HepG2 (cell line): ENCODE results near the gene SLC29A3. TPM values are rescaled to one million over a fixed set of nuclear protein-coding genes. Genes with fewer than 3 reads are reported as not detected.

Experiments
- CREM ChIP-seq, 2 experiments: sonication (generic) in 1 of 2; formaldehyde crosslinking in 1 of 2; IDR thresholded peaks; 2 replicates each; pipeline versions ENCODE4 v1.4.0 to v1.6.1; 2016 to 2020; ENCODE audit warnings: antibody characterized with exemption in 1 of 2, mild to moderate bottlenecking in 1 of 2, missing genetic modification reagents in 1 of 2
- HDAC2 ChIP-seq: sonication (generic); formaldehyde crosslinking; IDR thresholded peaks from 2 replicates; pipeline ENCODE4 v1.4.0; 2020; ENCODE audit warnings: missing genetic modification reagents
- HNF4A ChIP-seq: sonication (generic); formaldehyde crosslinking; IDR thresholded peaks from 2 replicates; pipeline ENCODE4 v1.4.0; 2020; ENCODE audit warnings: missing genetic modification reagents
- KAT2B ChIP-seq: fragments of 150-350 bp; IDR thresholded peaks from 2 replicates; pipeline ENCODE4 v1.6.1; 2014; ENCODE audit warnings: low read depth, low read length, borderline replicate concordance
- KDM1A ChIP-seq: IDR thresholded peaks from 2 replicates; pipeline ENCODE4 v1.6.1; 2016; ENCODE audit warnings: missing compliant biosample characterization
- MATR3 ChIP-seq: sonication (generic); formaldehyde crosslinking; IDR thresholded peaks from 2 replicates; pipeline ENCODE4 v1.4.0; 2020; ENCODE audit warnings: missing genetic modification reagents
- MTA1 ChIP-seq: sonication (generic); formaldehyde crosslinking; IDR thresholded peaks from 2 replicates; pipeline ENCODE4 v1.4.0; 2020; ENCODE audit warnings: missing genetic modification reagents, mild to moderate bottlenecking, borderline replicate concordance
- SNAPC2 ChIP-seq: sonication (generic); formaldehyde crosslinking; IDR thresholded peaks from 2 replicates; pipeline ENCODE4 v1.8.1; 2022; ENCODE audit warnings: mild to moderate bottlenecking, missing genetic modification reagents
- TARDBP ChIP-seq: sonication (generic); formaldehyde crosslinking; IDR thresholded peaks from 2 replicates; pipeline ENCODE4 v1.8.0; 2022; ENCODE audit warnings: mild to moderate bottlenecking, missing genetic modification reagents
- YEATS4 ChIP-seq: sonication (generic); formaldehyde crosslinking; IDR thresholded peaks from 2 replicates; pipeline ENCODE4 v1.4.0; 2020; ENCODE audit warnings: missing genetic modification reagents, borderline replicate concordance
- ZNF232 ChIP-seq: sonication (generic); formaldehyde crosslinking; IDR thresholded peaks from 2 replicates; pipeline ENCODE4 v1.4.0; 2020; ENCODE audit warnings: missing genetic modification reagents, borderline replicate concordance
- polyA plus RNA-seq, 8 experiments: library from polyadenylated mRNA; depleted of rRNA in 3 of 8; stranded (reverse) in 7 of 8; unstranded in 1 of 8; fragments of >200 nt; fragmentation: Illumina TruSeq in 4 of 8; extraction: Trizol in 4 of 8; gene quantifications; 2 replicates each; pipeline versions ENCODE4 v1.2.1 to v1.2.3, GENCODE V29; 2011 to 2016; ENCODE audit warnings: low read depth in 4 of 8, missing spikeins in 1 of 8, mixed read lengths in 1 of 8; ENCODE audit not compliant: insufficient read depth in 1 of 8
- total RNA-seq, 5 experiments: library from RNA; depleted of rRNA; stranded (reverse); fragments of >200 nt; fragmentation: Illumina TruSeq; extraction: Trizol; gene quantifications; 2 replicates each; pipeline ENCODE4 v1.2.3, GENCODE V29; 2016; ENCODE audit warnings: low read depth in 1 of 5
- TF ChIP-seq, protein P1 (sequence below): sonication (generic); formaldehyde crosslinking; IDR thresholded peaks from 2 replicates; pipeline ENCODE4 v1.4.0; 2020; ENCODE audit warnings: mild to moderate bottlenecking, missing genetic modification reagents, borderline replicate concordance
- TF ChIP-seq, protein P2 (sequence below): sonication (generic); formaldehyde crosslinking; IDR thresholded peaks from 2 replicates; pipeline ENCODE4 v1.4.0; 2020; ENCODE audit warnings: missing genetic modification reagents
- TF ChIP-seq, protein P3 (sequence below): sonication (generic); formaldehyde crosslinking; IDR thresholded peaks from 2 replicates; pipeline ENCODE4 v1.5.0; 2020; ENCODE audit warnings: mild to moderate bottlenecking, missing genetic modification reagents, borderline replicate concordance
- TF ChIP-seq, protein P4 (sequence below): sonication (generic); formaldehyde crosslinking; IDR thresholded peaks from 2 replicates; pipeline ENCODE4 v1.5.0; 2020; ENCODE audit warnings: missing genetic modification reagents, mild to moderate bottlenecking, borderline replicate concordance
- TF ChIP-seq, protein P5 (sequence below): sonication (generic); formaldehyde crosslinking; IDR thresholded peaks from 2 replicates; pipeline ENCODE4 v1.8.1; 2022; ENCODE audit warnings: mild to moderate bottlenecking, missing genetic modification reagents

Gene SLC29A3
- total and polyA plus RNA-seq, 2 of the 13 experiments (the other 11 are each of a cell fraction or from before 2014, with no cell fraction given), result 8.6 to 11.8 TPM

DNA sequence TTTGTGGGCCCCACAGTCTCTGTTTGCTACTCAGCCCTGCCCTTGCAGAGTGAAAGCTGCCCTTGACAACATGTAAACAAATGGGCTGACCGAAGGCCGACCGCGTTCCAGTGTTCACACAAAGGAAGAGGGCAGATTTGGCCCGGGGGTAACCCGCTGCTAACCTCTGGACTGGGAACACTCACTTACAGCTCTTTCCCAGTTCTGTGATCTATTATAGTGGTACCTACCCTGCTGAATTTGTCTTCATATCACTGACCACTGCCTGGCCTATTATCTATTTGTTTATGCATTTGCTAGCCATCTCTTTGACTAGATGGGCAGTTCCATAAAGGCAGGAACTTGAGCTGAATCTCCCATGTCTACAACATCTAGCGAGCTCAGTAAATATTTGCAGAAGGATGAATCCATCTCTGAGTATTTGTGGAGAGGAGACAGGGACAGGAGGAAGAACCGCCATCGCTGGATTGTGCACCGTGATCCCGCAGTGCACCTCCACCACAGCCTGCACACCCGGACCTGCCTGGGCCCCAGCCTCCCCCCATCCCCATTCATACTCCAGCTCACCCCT lies 15.2 kb downstream of the SLC29A3 start (continued):
- TF ChIP-seq MTA1 (CRISPR knock-in tag) (0 out of 2 replicates have a peak, but pooled peaks have one; percentile 2), KDM1A (CRISPR knock-in tag) (no peak; the same call in 1 of the 2 replicates), HDAC2 (CRISPR knock-in tag) (peak; percentile 69), MATR3 (CRISPR knock-in tag) (no peak), SNAPC2 (CRISPR knock-in tag) (peak; percentile 67; the same call in 1 of the 2 replicates), TARDBP (CRISPR knock-in tag) (peak; percentile 84; the same call in 1 of the 2 replicates), YEATS4 (CRISPR knock-in tag) (no peak; the same call in 1 of the 2 replicates), KAT2B (no peak), CREM (IDR thresholded peaks at IDR 0.05) (peak; percentile 68; the same call in 1 of the 2 replicates), CREM (CRISPR knock-in tag; IDR thresholded peaks at IDR 0.05) (no peak), HNF4A (CRISPR knock-in tag) (peak; percentile 69), ZNF232 (CRISPR knock-in tag) (0 out of 2 replicates have a peak, but pooled peaks have one; percentile 34)
- TF ChIP-seq, protein P1, sequence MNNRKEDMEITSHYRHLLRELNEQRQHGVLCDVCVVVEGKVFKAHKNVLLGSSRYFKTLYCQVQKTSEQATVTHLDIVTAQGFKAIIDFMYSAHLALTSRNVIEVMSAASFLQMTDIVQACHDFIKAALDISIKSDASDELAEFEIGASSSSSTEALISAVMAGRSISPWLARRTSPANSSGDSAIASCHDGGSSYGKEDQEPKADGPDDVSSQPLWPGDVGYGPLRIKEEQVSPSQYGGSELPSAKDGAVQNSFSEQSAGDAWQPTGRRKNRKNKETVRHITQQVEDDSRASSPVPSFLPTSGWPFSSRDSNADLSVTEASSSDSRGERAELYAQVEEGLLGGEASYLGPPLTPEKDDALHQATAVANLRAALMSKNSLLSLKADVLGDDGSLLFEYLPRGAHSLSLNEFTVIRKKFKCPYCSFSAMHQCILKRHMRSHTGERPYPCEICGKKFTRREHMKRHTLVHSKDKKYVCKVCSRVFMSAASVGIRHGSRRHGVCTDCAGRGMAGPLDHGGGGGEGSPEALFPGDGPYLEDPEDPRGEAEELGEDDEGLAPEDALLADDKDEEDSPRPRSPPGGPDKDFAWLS (CRISPR knock-in tag), result no peak
- TF ChIP-seq, protein P2, sequence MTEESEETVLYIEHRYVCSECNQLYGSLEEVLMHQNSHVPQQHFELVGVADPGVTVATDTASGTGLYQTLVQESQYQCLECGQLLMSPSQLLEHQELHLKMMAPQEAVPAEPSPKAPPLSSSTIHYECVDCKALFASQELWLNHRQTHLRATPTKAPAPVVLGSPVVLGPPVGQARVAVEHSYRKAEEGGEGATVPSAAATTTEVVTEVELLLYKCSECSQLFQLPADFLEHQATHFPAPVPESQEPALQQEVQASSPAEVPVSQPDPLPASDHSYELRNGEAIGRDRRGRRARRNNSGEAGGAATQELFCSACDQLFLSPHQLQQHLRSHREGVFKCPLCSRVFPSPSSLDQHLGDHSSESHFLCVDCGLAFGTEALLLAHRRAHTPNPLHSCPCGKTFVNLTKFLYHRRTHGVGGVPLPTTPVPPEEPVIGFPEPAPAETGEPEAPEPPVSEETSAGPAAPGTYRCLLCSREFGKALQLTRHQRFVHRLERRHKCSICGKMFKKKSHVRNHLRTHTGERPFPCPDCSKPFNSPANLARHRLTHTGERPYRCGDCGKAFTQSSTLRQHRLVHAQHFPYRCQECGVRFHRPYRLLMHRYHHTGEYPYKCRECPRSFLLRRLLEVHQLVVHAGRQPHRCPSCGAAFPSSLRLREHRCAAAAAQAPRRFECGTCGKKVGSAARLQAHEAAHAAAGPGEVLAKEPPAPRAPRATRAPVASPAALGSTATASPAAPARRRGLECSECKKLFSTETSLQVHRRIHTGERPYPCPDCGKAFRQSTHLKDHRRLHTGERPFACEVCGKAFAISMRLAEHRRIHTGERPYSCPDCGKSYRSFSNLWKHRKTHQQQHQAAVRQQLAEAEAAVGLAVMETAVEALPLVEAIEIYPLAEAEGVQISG (CRISPR knock-in tag), result peak; percentile 54
- TF ChIP-seq, protein P3, sequence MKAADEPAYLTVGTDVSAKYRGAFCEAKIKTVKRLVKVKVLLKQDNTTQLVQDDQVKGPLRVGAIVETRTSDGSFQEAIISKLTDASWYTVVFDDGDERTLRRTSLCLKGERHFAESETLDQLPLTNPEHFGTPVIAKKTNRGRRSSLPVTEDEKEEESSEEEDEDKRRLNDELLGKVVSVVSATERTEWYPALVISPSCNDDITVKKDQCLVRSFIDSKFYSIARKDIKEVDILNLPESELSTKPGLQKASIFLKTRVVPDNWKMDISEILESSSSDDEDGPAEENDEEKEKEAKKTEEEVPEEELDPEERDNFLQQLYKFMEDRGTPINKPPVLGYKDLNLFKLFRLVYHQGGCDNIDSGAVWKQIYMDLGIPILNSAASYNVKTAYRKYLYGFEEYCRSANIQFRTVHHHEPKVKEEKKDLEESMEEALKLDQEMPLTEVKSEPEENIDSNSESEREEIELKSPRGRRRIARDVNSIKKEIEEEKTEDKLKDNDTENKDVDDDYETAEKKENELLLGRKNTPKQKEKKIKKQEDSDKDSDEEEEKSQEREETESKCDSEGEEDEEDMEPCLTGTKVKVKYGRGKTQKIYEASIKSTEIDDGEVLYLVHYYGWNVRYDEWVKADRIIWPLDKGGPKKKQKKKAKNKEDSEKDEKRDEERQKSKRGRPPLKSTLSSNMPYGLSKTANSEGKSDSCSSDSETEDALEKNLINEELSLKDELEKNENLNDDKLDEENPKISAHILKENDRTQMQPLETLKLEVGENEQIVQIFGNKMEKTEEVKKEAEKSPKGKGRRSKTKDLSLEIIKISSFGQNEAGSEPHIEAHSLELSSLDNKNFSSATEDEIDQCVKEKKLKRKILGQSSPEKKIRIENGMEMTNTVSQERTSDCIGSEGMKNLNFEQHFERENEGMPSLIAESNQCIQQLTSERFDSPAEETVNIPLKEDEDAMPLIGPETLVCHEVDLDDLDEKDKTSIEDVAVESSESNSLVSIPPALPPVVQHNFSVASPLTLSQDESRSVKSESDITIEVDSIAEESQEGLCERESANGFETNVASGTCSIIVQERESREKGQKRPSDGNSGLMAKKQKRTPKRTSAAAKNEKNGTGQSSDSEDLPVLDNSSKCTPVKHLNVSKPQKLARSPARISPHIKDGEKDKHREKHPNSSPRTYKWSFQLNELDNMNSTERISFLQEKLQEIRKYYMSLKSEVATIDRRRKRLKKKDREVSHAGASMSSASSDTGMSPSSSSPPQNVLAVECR (CRISPR knock-in tag), result peak; percentile 66; the same call in 1 of the 2 replicates
- TF ChIP-seq, protein P4, sequence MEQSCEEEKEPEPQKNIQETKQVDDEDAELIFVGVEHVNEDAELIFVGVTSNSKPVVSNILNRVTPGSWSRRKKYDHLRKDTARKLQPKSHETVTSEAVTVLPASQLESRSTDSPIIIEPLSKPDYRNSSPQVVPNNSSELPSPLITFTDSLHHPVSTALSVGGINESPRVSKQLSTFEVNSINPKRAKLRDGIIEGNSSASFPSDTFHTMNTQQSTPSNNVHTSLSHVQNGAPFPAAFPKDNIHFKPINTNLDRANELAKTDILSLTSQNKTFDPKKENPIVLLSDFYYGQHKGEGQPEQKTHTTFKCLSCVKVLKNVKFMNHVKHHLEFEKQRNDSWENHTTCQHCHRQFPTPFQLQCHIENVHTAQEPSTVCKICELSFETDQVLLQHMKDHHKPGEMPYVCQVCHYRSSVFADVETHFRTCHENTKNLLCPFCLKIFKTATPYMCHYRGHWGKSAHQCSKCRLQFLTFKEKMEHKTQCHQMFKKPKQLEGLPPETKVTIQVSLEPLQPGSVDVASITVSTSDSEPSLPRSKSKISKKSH (CRISPR knock-in tag), result no peak
- TF ChIP-seq, protein P5, sequence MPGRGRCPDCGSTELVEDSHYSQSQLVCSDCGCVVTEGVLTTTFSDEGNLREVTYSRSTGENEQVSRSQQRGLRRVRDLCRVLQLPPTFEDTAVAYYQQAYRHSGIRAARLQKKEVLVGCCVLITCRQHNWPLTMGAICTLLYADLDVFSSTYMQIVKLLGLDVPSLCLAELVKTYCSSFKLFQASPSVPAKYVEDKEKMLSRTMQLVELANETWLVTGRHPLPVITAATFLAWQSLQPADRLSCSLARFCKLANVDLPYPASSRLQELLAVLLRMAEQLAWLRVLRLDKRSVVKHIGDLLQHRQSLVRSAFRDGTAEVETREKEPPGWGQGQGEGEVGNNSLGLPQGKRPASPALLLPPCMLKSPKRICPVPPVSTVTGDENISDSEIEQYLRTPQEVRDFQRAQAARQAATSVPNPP (CRISPR knock-in tag), result no peak
